Liver (tissue), 9 donors: Measurements from ENCODE around the gene ADAM11. TPM values are rescaled to one million over a fixed set of nuclear protein-coding genes. Genes with fewer than 3 reads are reported as not detected.
A peak's percentile ranks its signal among the peaks of the same experiment; 100 is the strongest.

Experiments used
- DNase-seq: peaks from one replicate; pipeline ENCODE4 v3.0.0-alpha.2; 2017; ENCODE audit warnings: low spot score
- H3K27ac ChIP-seq, 2 donors: one replicate each; pipeline ENCODE4 v1.7.0; 2013; ENCODE audit warnings: inconsistent platforms in 2 of 2, low read length in 2 of 2, control low read depth in 1 of 2, low read depth in 1 of 2, mild to moderate bottlenecking in 1 of 2
- H3K27me3 ChIP-seq, 4 donors: one replicate each; pipeline versions ENCODE4 v1.6.1 to v1.7.0; 2013; ENCODE audit warnings: low read length in 3 of 4, inconsistent platforms in 1 of 4, mild to moderate bottlenecking in 1 of 4, moderate library complexity in 1 of 4; ENCODE audit not compliant: control insufficient read depth in 4 of 4, insufficient read depth in 4 of 4
- H3K36me3 ChIP-seq, 4 donors: one replicate each; pipeline versions ENCODE4 v1.6.1 to v1.7.0; 2013; ENCODE audit warnings: low read length in 3 of 4, mild to moderate bottlenecking in 3 of 4, low read depth in 1 of 4, moderate library complexity in 1 of 4; ENCODE audit not compliant: control insufficient read depth in 4 of 4, insufficient read depth in 3 of 4
- H3K4me1 ChIP-seq, 4 donors: one replicate each; pipeline versions ENCODE4 v1.6.1 to v1.7.0; 2013; ENCODE audit warnings: low read length in 3 of 4, mild to moderate bottlenecking in 3 of 4, moderate library complexity in 1 of 4; ENCODE audit not compliant: control insufficient read depth in 4 of 4, insufficient read depth in 4 of 4
- H3K4me3 ChIP-seq, 3 donors: one replicate each; pipeline versions ENCODE4 v1.6.1 to v1.7.0; 2013; ENCODE audit warnings: low read length in 3 of 3, control low read depth in 1 of 3, low read depth in 1 of 3, mild to moderate bottlenecking in 1 of 3
- H3K9ac ChIP-seq, 2 donors: one replicate each; pipeline ENCODE4 v1.7.0; 2013; ENCODE audit warnings: low read length in 2 of 2, mild to moderate bottlenecking in 2 of 2, moderate library complexity in 2 of 2, control low read depth in 1 of 2, low read depth in 1 of 2
- H3K9me3 ChIP-seq, 4 donors: one replicate each; pipeline versions ENCODE4 v1.6.1 to v1.7.0; 2013; ENCODE audit warnings: low read length in 3 of 4; ENCODE audit not compliant: control insufficient read depth in 4 of 4
- ATF3 ChIP-seq: IDR thresholded peaks from 2 replicates; pipeline ENCODE4 v1.6.1; 2016; ENCODE audit warnings: antibody characterized with exemption
- EGR1 ChIP-seq, 2 donors: IDR thresholded peaks; 2 replicates each; pipeline ENCODE4 v1.6.1; 2016 to 2018; ENCODE audit warnings: antibody characterized with exemption in 2 of 2, low read depth in 2 of 2
- FOXA1 ChIP-seq: IDR thresholded peaks from 2 replicates; pipeline ENCODE4 v1.6.1; 2016; ENCODE audit warnings: antibody characterized with exemption
- FOXA2 ChIP-seq: IDR thresholded peaks from 2 replicates; pipeline ENCODE4 v1.6.1; 2016; ENCODE audit warnings: antibody characterized with exemption
- GABPA ChIP-seq, 2 donors: IDR thresholded peaks in 1 of 2; conservative IDR thresholded peaks in 1 of 2; 2 replicates each; pipeline ENCODE4 v1.6.1; 2016; ENCODE audit warnings: antibody characterized with exemption in 2 of 2, mild to moderate bottlenecking in 1 of 2, moderate library complexity in 1 of 2
- HNF4A ChIP-seq, 2 donors: conservative IDR thresholded peaks; 2 replicates each; pipeline ENCODE4 v1.6.1; 2016; ENCODE audit warnings: antibody characterized with exemption in 2 of 2, mild to moderate bottlenecking in 2 of 2
- HNF4G ChIP-seq: IDR thresholded peaks from 2 replicates; pipeline ENCODE4 v1.6.1; 2016; ENCODE audit warnings: antibody characterized with exemption
- JUND ChIP-seq, 2 donors: IDR thresholded peaks; 2 replicates each; pipeline ENCODE4 v1.6.1; 2016; ENCODE audit warnings: antibody characterized with exemption in 2 of 2
- NR2F2 ChIP-seq: IDR thresholded peaks from 2 replicates; pipeline ENCODE4 v1.6.1; 2016; ENCODE audit warnings: antibody characterized with exemption
- RAD21 ChIP-seq, 2 donors: IDR thresholded peaks; 2 replicates each; pipeline ENCODE4 v1.6.1; 2016; ENCODE audit warnings: antibody characterized with exemption in 2 of 2, mild to moderate bottlenecking in 2 of 2
- REST ChIP-seq: IDR thresholded peaks from 2 replicates; pipeline ENCODE4 v1.6.1; 2016; ENCODE audit warnings: antibody characterized with exemption, mild to moderate bottlenecking
- RXRA ChIP-seq, 2 donors: IDR thresholded peaks; 2 replicates each; pipeline ENCODE4 v1.6.1; 2017 to 2018; ENCODE audit warnings: antibody characterized with exemption in 2 of 2, mild to moderate bottlenecking in 1 of 2
- SP1 ChIP-seq: IDR thresholded peaks from 2 replicates; pipeline ENCODE4 v1.6.1; 2018; ENCODE audit warnings: antibody characterized with exemption, mild to moderate bottlenecking
- TAF1 ChIP-seq: conservative IDR thresholded peaks from 2 replicates; pipeline ENCODE4 v1.6.1; 2016; ENCODE audit warnings: antibody characterized with exemption, mild to moderate bottlenecking
- YY1 ChIP-seq: IDR thresholded peaks from 2 replicates; pipeline ENCODE4 v1.6.1; 2016; ENCODE audit warnings: antibody characterized with exemption, mild to moderate bottlenecking
- ZBTB33 ChIP-seq: IDR thresholded peaks from 2 replicates; pipeline ENCODE4 v1.6.1; 2016; ENCODE audit warnings: antibody characterized with exemption
- WGBS: extraction: QIAGEN DNeasy Blood & Tissue Kit; methylation state at CpG from one replicate; pipeline ENCODE4 v1.1.7; 2013; 5-methylcytosine and 5-hydroxymethylcytosine counted together
- polyA plus RNA-seq, 2 donors: library from polyadenylated mRNA; stranded (reverse) in 1 of 2; unstranded in 1 of 2; fragments of 200-250 nt in 1 of 2; fragments of >200 nt in 1 of 2; fragmentation: Nextera tagmentation in 1 of 2; extraction: Ambion mirVana in 1 of 2; gene quantifications; one replicate each; pipeline versions ENCODE4 v1.2.1 to v1.2.3, GENCODE V29; 2013 to 2015
- total RNA-seq, 2 donors: library from RNA; depleted of rRNA; stranded (reverse); fragments of >200 nt; gene quantifications; one replicate each; pipeline ENCODE4 v1.2.3, GENCODE V29; 2014
- TF ChIP-seq, protein P1 (sequence below): IDR thresholded peaks from 2 replicates; pipeline ENCODE4 v1.6.1; 2016; ENCODE audit warnings: antibody characterized with exemption
- donor health status: healthy.
- donor health status: healthy.
- donor health status: healthy.
- donor health status: healthy.
- donor health status: healthy.

ADAM11 gene
- total and polyA plus RNA-seq, 4 donors = 0.06 to 1.1 (median 0.08) TPM; not detected in 1

DNA sequence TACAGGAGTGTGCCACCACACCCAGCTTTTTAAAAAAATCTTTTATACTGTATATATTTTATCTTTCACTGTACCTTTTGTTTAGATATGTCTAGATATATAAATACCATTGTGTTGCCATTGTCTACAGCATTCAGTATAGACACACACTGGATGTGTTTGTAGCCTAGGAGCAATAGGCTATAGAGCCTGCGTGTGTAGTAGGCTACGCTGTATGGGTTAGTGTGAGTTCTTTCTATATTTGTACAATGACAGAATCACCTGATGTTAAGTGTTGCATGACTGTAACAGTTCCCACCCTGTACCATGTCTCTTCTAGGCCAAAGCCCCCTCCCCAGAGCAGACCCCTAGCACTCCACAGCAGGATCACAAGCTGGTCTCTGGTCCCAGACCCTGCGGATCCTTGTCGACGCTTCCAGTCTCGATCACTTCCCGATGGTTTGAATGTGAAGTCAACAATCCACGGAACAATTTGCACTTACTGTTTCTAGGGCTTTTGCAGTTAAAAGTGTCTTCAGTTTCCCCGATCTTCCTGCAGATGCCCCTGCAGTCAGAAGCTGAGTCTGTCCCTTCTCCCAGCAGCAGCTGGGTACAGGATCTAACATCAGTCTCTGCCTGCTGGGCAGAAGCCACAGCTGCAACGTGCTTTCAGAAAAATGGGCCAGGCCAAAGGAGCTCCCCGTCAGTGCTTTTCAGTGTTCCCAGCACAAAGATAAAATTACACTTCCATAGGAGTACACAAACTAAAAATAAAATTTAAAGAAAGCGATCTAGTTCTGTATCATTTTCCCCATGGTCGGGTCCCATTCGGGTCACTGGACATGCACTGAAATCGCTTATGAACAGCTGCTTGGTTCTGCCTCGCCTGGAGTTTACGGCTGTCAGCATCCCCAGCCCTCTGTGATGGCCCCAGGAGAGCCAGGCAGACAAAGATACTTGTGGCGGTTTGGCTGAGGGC, 35.4 kb downstream of the ADAM11 start:
- no peaks in the 10 kb centered on the region for H3K9me3 ChIP-seq
- H3K4me1 ChIP-seq = peaks cover 0 to 9% (median 0%) of the 10 kb centered on the region in 4 donors
- no peak overlapping the region for H3K9ac ChIP-seq
- peak overlapping the region; percentile 47 to 53 for H3K27ac ChIP-seq
- DNase-seq = no peak
- TF ChIP-seq HNF4A (conservative IDR thresholded peaks at IDR 0.05) (no peak), FOXA2 (no peak), RXRA (IDR thresholded peaks at IDR 0.05) (no peak), GABPA (IDR thresholded peaks at IDR 0.05 in 1 of 2, conservative IDR thresholded peaks at IDR 0.05 in 1 of 2) (no peak), FOXA1 (no peak), RAD21 (IDR thresholded peaks at IDR 0.05) (no peak), SP1 (no peak)
- TF ChIP-seq, protein P1, sequence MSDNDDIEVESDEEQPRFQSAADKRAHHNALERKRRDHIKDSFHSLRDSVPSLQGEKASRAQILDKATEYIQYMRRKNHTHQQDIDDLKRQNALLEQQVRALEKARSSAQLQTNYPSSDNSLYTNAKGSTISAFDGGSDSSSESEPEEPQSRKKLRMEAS = no peak
- no peaks in the 10 kb centered on the region for H3K36me3 ChIP-seq
- no peaks in the 10 kb centered on the region for H3K27me3 ChIP-seq
- 80% methylated on average over 18 of the region's 18 CpGs for WGBS
- H3K4me3 ChIP-seq = no peak overlapping the region

- DNase-seq = no peak
- Histone ChIP-seq H3K27me3 (no peaks in the 10 kb centered on the region), H3K36me3 (no peaks in the 10 kb centered on the region), H3K4me1 (peaks cover 0 to 9% (median 0%) of the 10 kb centered on the region in 4 donors), H3K27ac (peak overlapping the region; percentile 47 to 53), H3K4me3 (no peak overlapping the region), H3K9ac (no peak overlapping the region), H3K9me3 (no peaks in the 10 kb centered on the region)
- TF ChIP-seq ATF3 (no peak), GABPA (IDR thresholded peaks at IDR 0.05 in 1 of 2, conservative IDR thresholded peaks at IDR 0.05 in 1 of 2) (peak; percentile 31 to 61)
- 57% methylated on average over 10 of the region's 10 CpGs for WGBS
Measured at GRCh38 chr17:44794851-44795413, 36.1 kb downstream of the ADAM11 start.

GRCh38 chr17:44795421-44795820, 36.6 kb downstream of the ADAM11 start:
- H3K9me3 ChIP-seq = no peaks in the 10 kb centered on the region
- no peak for DNase-seq
- peak overlapping the region in 1 of 2 donors; percentile 52 for H3K27ac ChIP-seq
- no peak overlapping the region for H3K4me3 ChIP-seq
- H3K4me1 ChIP-seq = peaks cover 0 to 9% (median 0%) of the 10 kb centered on the region in 4 donors
- H3K9ac ChIP-seq = no peak overlapping the region
- 86% methylated on average over 9 of the region's 9 CpGs for WGBS
- no peaks in the 10 kb centered on the region for H3K36me3 ChIP-seq
- no peaks in the 10 kb centered on the region for H3K27me3 ChIP-seq
- TF ChIP-seq HNF4G (no peak), ZBTB33 (no peak), REST (no peak), JUND (IDR thresholded peaks at IDR 0.05) (no peak), SP1 (no peak), HNF4A (conservative IDR thresholded peaks at IDR 0.05) (no peak), RAD21 (IDR thresholded peaks at IDR 0.05) (no peak), TAF1 (no peak), GABPA (IDR thresholded peaks at IDR 0.05 in 1 of 2, conservative IDR thresholded peaks at IDR 0.05 in 1 of 2) (no peak), EGR1 (IDR thresholded peaks at IDR 0.05; ENCODE audit: low read depth in 2 of 2) (no peak), FOXA1 (no peak), YY1 (no peak), NR2F2 (no peak), ATF3 (no peak)
- TF ChIP-seq, protein P1 = no peak
